ENCODE results near the gene THEMIS.

- TF ChIP-seq ZNF274 (IDR thresholded peaks at IDR 0.05; ENCODE audit: low read depth, low read length) (no peak), YY1 (IDR thresholded peaks at IDR 0.05; ENCODE audit: insufficient read depth, insufficient read length) (no peak)
Observed at GRCh38 chr6:127790571-127790970, 110.3 kb downstream of the THEMIS start.
